Embryonic facial prominence (tissue), 1 donor: ENCODE measurements around the gene SPAG16.

Experiments used
- DNase-seq: peaks from one replicate; pipeline ENCODE4 v3.0.0-alpha.2; 2016; ENCODE audit errors: extremely low spot score

The SPAG16 gene

DNA sequence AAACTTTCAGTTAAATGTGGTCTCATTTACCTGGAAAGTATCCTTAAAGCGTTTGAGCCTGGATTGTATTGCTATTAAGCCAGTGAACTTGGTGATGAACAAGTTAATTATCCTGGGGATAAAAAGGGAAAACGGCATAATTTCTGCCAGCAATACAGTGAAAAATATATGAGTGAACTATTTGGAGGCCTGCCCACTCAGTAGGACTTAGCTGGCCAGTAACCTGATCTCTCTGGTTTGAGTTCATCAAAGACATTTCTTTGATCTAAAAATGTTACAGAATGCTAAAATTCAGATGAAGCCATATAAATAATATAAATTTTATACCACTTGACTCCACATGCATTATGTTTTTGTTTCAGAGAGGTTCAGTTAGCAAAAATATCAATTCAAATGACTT, 885.5 kb downstream of the SPAG16 start:
- no peak for DNase-seq

DNA sequence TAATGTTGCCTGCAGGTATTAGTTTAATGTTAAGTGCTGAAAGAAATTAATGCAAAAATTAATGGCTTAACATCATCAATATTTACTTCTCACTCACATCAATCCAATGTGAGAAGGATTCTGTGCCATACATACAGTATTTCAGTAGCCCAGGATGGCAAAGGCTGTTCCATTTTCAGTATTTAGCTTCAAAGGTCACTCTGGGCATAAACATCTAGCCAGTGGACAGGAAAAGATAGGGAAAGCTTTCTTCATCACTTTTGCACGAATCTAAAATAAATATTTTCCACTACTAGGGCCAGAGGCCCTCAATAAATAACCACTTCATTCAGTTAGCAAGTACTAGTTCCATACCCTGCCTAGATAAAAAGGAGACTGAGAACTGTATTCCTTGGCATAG, 890.3 kb downstream of the SPAG16 start:
- no peak for DNase-seq

GRCh38 chr2:214180071-214180470, 895.8 kb downstream of the SPAG16 start:
- no peak for DNase-seq

GRCh38 chr2:214180686-214181085, 896.4 kb downstream of the SPAG16 start:
- DNase-seq: no peak

DNA sequence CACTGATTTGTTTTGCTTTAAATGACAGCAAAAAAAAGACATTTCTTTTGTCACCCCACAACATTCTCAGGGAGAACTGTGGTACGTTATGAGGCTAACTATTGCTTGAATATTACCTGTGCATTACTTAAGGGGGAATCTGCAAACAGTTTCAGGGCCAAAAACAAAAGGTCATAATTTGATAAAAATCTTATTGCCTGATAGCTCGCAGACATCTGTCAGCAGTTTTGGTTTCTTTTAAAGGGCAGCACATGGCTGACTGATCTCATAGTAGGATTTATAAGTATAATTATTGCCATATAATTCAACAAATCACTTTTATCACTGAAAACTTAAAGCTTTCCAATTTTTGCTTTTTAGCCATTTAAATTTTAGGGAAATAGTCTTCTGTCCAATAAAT, 900.2 kb downstream of the SPAG16 start:
- no peak for DNase-seq

DNA sequence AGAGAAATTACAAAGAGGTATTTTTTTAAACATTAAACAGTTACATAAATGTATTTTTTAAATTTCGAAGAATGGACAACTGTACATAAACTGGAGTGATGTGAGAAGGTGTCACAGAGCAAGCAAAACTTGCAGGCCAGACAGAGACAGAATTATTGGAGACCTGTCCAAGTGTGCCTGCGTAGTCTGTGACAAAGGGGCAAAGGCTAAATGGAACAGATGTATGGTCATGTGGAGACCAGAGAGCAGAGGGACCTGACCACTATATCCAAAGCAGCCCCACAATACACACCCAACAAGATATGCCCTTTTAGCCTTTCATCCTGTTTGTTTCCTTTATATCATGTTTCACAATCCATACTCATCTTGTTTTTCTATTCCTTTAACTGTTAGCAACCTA, 901.3 kb downstream of the SPAG16 start:
- no peak for DNase-seq

DNA sequence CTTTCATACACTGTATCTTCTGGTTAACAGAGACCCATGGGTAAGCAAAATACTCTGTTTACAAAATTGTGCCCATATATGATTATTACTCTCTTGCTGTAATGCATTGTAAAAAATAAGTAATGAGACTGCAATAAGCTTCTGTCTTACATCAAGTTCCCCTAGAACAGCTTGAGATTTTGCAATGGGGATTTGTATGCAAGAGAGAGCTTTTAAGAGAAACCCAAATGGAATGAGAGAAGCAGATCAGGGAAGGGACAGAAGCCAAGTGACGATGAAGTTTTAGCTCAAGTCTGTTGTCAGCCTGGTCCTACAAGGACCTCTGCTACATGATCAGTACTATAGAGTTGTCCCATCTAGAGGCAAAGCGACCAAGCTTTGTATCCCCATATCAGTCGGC, 908.4 kb downstream of the SPAG16 start:
- DNase-seq: no peak

- no peak for DNase-seq
These were observed 909.7 kb downstream of the SPAG16 start for GRCh38 chr2:214193943-214194342.

DNA sequence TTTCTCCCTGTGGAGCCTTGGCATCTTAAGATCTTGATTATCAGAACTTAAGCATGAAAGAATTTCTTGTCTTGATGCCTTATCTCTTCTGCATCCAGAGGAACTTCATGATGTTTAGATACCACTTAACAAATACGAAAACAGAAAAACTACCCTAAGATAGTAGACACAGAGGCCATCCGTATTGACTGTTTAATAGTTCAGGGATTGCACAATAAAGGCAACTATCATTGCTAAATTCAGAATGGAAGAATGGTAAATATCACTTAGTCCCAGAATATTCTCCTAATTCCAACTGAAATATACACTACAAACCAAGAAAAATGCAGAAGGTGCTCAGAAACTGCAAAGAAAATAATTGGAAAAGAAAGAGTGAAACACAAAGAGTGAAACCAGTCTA, 912.0 kb downstream of the SPAG16 start:
- DNase-seq: no peak

DNA sequence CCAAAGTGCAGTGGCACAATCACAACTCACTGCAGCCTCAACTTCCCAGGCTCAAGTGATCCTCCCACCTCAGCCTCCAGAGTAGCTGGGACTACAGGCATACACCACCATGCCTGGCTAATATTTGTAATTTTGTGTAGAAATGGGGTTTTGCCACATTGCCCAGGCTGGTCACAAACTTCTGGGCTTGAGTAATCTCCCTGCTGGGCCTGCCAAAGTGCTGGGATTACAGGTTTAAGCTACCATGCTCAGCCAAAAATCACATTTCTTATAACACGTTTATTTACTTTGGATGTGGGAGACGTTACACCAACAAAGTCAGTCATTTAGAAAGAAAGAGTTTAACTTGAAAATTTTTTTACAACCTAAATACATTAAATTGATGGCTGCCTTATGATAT, 917.6 kb downstream of the SPAG16 start:
- DNase-seq: no peak

DNA sequence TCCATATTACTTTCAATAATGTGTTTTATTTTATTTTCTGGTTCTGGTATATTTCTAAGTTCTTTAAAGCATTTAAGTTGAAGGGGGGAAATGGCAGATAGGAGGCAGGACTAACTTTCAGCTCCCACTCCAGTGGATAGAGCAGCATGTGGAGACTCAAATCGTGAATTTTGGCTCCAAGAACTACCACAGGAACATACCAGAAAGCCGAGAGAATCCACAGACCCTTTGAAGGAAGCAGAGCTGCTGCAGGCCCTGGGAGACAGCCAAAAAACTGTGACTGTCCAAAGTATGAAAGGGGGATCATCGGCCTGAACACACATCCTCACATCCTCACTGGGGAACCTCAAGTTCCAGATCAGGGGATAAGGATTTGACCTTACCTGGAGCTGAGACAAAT, 919.0 kb downstream of the SPAG16 start:
- no peak for DNase-seq

- DNase-seq: no peak
These were observed 919.6 kb downstream of the SPAG16 start for GRCh38 chr2:214203744-214204289.

DNA sequence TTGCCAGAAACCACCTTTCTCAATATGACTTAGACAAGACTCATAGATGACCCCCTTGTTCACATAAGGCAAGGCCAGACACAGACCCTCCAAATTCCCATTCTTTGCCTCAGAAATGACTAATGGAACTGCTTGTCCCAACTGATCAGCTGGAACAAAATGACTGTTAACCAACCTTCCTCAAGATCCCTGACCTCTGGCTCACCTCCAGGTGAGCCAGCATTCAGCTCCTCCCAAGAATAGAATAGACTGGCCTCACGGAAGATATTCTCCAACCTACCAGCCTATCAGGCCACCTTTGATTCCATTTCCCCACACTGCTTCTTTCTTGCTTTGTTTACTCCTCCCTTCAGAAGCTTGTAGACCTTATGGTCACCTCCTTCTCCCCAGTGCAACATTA, 930.8 kb downstream of the SPAG16 start:
- DNase-seq: no peak

DNA sequence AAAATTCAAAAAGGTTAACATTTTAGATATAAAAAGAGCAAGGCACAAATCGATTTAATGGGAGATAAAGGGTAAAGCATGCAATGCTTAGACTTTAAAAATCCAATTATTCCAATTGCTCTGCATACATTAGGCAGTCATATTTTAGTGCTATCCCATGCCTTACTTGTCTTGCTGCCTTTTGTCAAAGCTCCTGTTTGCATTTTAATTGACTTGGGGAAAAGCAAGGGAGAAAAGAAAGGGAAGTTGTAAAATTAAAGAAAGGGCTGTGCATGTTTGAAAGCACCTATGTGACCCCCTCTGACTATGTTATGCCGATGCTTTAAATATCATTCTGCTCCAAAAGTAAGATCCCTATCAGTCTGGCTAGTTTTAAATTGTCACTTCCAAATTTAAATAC, 932.9 kb downstream of the SPAG16 start:
- DNase-seq: no peak

DNA sequence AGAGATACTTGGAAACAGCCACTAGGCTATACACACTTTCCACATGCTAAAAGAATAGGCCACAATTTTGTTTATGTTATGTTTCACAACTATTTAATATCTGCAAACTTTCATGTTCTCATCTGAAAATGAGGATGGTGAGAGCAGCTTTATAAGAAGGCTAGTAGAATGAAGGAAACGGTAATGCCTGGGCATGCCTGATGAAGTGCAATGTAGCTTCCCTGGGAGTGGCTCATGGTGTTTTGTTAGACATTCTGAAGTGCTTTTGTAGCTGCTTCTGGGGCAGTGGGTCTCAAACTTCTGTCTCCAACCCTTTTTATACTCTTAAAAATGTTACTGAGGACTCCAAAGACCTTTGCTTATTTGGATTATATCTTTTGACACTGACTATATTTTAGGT, 933.3 kb downstream of the SPAG16 start:
- DNase-seq: no peak

DNA sequence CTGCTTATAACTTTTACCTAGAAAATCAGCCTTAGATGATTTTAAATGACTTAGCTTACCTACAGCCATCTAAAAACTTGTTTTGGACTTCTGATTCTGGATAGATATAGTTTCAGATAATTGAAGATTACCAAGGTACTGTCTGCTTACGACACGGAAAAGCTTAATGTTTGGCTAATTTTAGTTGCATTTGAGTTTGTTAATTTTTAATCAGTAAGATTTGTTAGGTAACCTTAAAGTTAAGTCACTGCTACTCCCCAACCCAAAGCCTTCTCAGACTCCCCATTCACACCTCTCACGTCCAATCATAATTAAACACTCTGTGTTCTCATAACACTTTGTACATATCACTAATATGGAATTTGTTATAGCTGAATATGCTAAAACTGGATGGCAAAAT, 936.0 kb downstream of the SPAG16 start:
- DNase-seq: no peak

- DNase-seq: no peak
These were observed 941.8 kb downstream of the SPAG16 start for GRCh38 chr2:214226061-214226460.

DNA sequence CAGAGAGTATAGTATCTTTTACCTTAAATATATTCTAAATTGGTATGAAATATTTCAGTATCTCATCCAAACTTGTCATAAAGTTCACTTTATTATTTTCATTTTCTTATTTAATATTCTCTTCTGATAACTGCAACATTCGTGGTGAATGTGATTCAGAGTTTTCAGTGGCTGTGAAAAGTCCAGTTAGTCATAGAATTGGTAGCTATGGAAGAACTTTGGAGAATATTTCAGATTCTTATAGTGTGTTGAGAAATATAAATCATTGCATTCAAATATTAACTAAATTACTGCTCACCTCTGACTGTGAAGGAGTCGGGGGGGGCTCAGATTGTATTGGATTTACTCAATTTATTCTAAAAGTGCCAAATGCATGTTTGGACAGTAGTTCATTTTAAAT, 948.0 kb downstream of the SPAG16 start:
- DNase-seq: no peak

- DNase-seq: no peak
These were observed 948.9 kb downstream of the SPAG16 start for GRCh38 chr2:214233164-214233563.

DNA sequence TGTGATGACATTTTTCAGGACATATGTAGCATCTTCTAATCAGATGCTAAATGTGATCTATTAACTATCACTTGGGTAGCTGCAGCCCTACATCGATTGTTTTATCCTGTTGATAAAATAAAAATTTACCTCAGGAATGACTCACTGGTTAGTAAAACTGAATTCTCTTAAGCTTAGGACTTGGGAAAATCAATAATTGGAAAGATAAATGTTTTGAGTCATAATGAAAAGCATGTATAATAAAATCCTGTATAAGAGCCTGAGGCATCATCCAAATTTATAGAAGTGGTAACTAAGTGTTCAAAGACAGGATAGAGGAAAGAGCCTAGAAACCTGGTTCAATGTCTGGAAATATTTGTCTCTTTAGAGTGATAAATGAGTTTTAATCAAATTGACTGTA, 958.5 kb downstream of the SPAG16 start:
- DNase-seq: no peak

DNA sequence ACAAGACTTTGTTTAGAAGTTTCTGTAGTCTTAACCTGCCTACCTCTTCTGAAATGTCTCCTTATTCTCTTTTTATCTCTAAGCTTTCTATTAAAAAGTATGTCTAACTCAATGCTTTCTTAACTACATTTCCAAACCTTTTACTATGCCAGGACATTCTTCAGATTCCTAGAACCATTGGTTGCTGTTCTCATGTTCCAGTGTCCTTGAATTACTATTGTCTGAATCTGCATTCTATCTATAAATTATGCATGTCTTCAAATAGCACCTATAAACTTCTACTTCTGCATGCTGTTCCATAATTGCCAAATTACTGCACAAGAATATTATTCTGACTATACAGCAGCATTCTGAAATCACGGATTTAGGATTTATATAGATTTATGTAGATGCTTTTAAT, 960.6 kb downstream of the SPAG16 start:
- DNase-seq: no peak

- no peak for DNase-seq
These were observed 962.2 kb downstream of the SPAG16 start for GRCh38 chr2:214246417-214246816.

- DNase-seq: no peak
These were observed 963.3 kb downstream of the SPAG16 start for GRCh38 chr2:214247531-214247930.

- DNase-seq: no peak
These were observed 970.8 kb downstream of the SPAG16 start for GRCh38 chr2:214255046-214255445.

- no peak for DNase-seq
These were observed 977.4 kb downstream of the SPAG16 start for GRCh38 chr2:214261683-214262082.
